K562 (cell line): Measurements from ENCODE around the gene NMNAT1. TPM values are rescaled to one million over a fixed set of nuclear protein-coding genes. Genes with fewer than 3 reads are reported as not detected.

Experiments
- CBX1 ChIP-seq: sonication (generic); IDR thresholded peaks from 2 replicates; pipeline ENCODE4 v1.6.1; 2016; ENCODE audit warnings: antibody characterized with exemption, low read depth, mild to moderate bottlenecking
- CTCFL ChIP-seq: IDR thresholded peaks from 2 replicates; pipeline ENCODE4 v1.6.1; 2011; ENCODE audit warnings: borderline replicate concordance, low read depth, mild to moderate bottlenecking, moderate library complexity, low read length; ENCODE audit not compliant: insufficient read depth, poor library complexity, severe bottlenecking
- FUS ChIP-seq: fragments of 200-400 bp; formaldehyde crosslinking; optimal IDR thresholded peaks from 2 replicates; pipeline ENCODE3; 2017; ENCODE audit warnings: low read depth, low read length
- GATAD2A ChIP-seq: fragments of 450-650 bp; IDR thresholded peaks from 2 replicates; pipeline ENCODE4 v1.6.1; 2017
- HDAC1 ChIP-seq, 2 experiments: fragments of 450-650 bp; IDR thresholded peaks; 2 replicates each; pipeline ENCODE4 v1.6.1; 2016 to 2017; ENCODE audit warnings: inconsistent platforms in 1 of 2, mild to moderate bottlenecking in 1 of 2, moderate library complexity in 1 of 2
- L3MBTL2 ChIP-seq: fragments of 450-650 bp; IDR thresholded peaks from 2 replicates; pipeline ENCODE4 v1.6.1; 2016; ENCODE audit warnings: mild to moderate bottlenecking, moderate library complexity
- MBD2 ChIP-seq: sonication (generic); IDR thresholded peaks from 2 replicates; pipeline ENCODE4 v1.6.1; 2016; ENCODE audit warnings: low read depth, borderline replicate concordance
- PCBP1 ChIP-seq: fragments of 200-400 bp; formaldehyde crosslinking; IDR thresholded peaks from 2 replicates; pipeline ENCODE4 v1.6.1; 2018; ENCODE audit warnings: mild to moderate bottlenecking, low read depth, low read length; ENCODE audit not compliant: poor library complexity, severe bottlenecking
- RBBP5 ChIP-seq: fragments of 200-600 bp; sonication (generic); IDR thresholded peaks from 2 replicates; pipeline ENCODE4 v1.6.1; 2012; ENCODE audit warnings: borderline replicate concordance, mild to moderate bottlenecking, low read length, control low read depth, inconsistent platforms; ENCODE audit not compliant: insufficient read depth, poor library complexity, severe bottlenecking
- RBM14 ChIP-seq: fragments of 200-400 bp; formaldehyde crosslinking; IDR thresholded peaks from 2 replicates; pipeline ENCODE4 v1.6.1; 2018; ENCODE audit warnings: low read depth, mild to moderate bottlenecking, low read length, moderate library complexity, borderline replicate concordance; ENCODE audit not compliant: insufficient read depth
- RHOXF2B ChIP-seq: fragments of 250-450 bp; sonication (Bioruptor Pico); conservative IDR thresholded peaks from 2 replicates; pipeline ENCODE4 v1.5.1; 2021
- SREBF1 ChIP-seq: fragments of 150-350 bp; IDR thresholded peaks from 2 replicates; pipeline ENCODE4 v1.6.1; 2014; ENCODE audit warnings: antibody characterized with exemption, low read depth, low read length, borderline replicate concordance
- VEZF1 ChIP-seq: fragments of 200-800 bp; sonication (Bioruptor generic); IDR thresholded peaks from 2 replicates; pipeline ENCODE4 v1.6.1; 2017; ENCODE audit warnings: missing genetic modification characterization, missing compliant biosample characterization
- ZC3H8 ChIP-seq: fragments of 450-650 bp; IDR thresholded peaks from 2 replicates; pipeline ENCODE4 v1.6.1; 2017
- ZNF384 ChIP-seq: IDR thresholded peaks from 2 replicates; pipeline ENCODE4 v1.6.1; 2012; ENCODE audit warnings: low read depth, low read length, improper control_type of control experiment
- ZNF41 ChIP-seq: fragments of 250-450 bp; sonication (Bioruptor Pico); conservative IDR thresholded peaks from 2 replicates; pipeline ENCODE4 v1.4.0; 2020; ENCODE audit warnings: mild to moderate bottlenecking
- polyA plus RNA-seq, 8 experiments: library from polyadenylated mRNA; depleted of rRNA in 4 of 8; stranded (reverse) in 5 of 8; unstranded in 3 of 8; fragments of >200 nt; fragmentation: Nextera tagmentation in 2 of 8; fragmentation: Illumina TruSeq in 1 of 8; extraction: Ambion mirVana in 2 of 8; extraction: Trizol in 1 of 8; gene quantifications; 2 replicates each; pipeline versions ENCODE4 v1.2.1 to v1.2.3, GENCODE V29; 2011 to 2014; ENCODE audit warnings: inconsistent platforms in 1 of 8, missing spikeins in 1 of 8
- total RNA-seq, 7 experiments: library from RNA; depleted of rRNA in 6 of 7; stranded (reverse); fragments of >200 nt in 6 of 7; fragmentation: Illumina TruSeq in 2 of 7; extraction: Trizol in 2 of 7; gene quantifications; 2 replicates each; pipeline versions ENCODE4 v1.2.1 to v1.2.3, GENCODE V29; 2011 to 2021; ENCODE audit warnings: low replicate concordance in 1 of 7
- TF ChIP-seq, protein P1 (sequence below), 3 experiments: fragments of 200-800 bp in 1 of 3; fragments of 250-450 bp in 1 of 3; fragments of 450-650 bp in 1 of 3; sonication (Bioruptor Pico) in 1 of 3; sonication (Bioruptor generic) in 1 of 3; formaldehyde crosslinking in 1 of 3; IDR thresholded peaks; 2 replicates each; pipeline versions ENCODE4 v1.6.1 to v1.8.0; 2016 to 2022; ENCODE audit warnings: mild to moderate bottlenecking in 2 of 3, missing genetic modification characterization in 2 of 3, missing compliant biosample characterization in 1 of 3, moderate library complexity in 1 of 3
- TF ChIP-seq, protein P2 (sequence below): sonication (generic); formaldehyde crosslinking; IDR thresholded peaks from 2 replicates; pipeline ENCODE4 v1.9.0; 2022; ENCODE audit warnings: mild to moderate bottlenecking, missing genetic modification reagents

Gene NMNAT1
- total and polyA plus RNA-seq, 9 of the 15 experiments (the other 6 are each of a cell fraction or from before 2014, with no cell fraction given) = 5.1 to 14.6 (median 12.1) TPM

- TF ChIP-seq, protein P1, sequence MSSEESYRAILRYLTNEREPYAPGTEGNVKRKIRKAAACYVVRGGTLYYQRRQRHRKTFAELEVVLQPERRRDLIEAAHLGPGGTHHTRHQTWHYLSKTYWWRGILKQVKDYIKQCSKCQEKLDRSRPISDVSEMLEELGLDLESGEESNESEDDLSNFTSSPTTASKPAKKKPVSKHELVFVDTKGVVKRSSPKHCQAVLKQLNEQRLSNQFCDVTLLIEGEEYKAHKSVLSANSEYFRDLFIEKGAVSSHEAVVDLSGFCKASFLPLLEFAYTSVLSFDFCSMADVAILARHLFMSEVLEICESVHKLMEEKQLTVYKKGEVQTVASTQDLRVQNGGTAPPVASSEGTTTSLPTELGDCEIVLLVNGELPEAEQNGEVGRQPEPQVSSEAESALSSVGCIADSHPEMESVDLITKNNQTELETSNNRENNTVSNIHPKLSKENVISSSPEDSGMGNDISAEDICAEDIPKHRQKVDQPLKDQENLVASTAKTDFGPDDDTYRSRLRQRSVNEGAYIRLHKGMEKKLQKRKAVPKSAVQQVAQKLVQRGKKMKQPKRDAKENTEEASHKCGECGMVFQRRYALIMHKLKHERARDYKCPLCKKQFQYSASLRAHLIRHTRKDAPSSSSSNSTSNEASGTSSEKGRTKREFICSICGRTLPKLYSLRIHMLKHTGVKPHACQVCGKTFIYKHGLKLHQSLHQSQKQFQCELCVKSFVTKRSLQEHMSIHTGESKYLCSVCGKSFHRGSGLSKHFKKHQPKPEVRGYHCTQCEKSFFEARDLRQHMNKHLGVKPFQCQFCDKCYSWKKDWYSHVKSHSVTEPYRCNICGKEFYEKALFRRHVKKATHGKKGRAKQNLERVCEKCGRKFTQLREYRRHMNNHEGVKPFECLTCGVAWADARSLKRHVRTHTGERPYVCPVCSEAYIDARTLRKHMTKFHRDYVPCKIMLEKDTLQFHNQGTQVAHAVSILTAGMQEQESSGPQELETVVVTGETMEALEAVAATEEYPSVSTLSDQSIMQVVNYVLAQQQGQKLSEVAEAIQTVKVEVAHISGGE (CRISPR knock-in tag; IDR thresholded peaks at IDR 0.05) = peak in 1 of 3 experiments; percentile 69; a peak in 2 of 6 replicates
- TF ChIP-seq, protein P2, sequence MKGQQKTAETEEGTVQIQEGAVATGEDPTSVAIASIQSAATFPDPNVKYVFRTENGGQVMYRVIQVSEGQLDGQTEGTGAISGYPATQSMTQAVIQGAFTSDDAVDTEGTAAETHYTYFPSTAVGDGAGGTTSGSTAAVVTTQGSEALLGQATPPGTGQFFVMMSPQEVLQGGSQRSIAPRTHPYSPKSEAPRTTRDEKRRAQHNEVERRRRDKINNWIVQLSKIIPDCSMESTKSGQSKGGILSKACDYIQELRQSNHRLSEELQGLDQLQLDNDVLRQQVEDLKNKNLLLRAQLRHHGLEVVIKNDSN (CRISPR knock-in tag) = peak; percentile 94
- TF ChIP-seq SREBF1 (peak; percentile 69; the same call in 1 of the 2 replicates), CBX1 (peak; percentile 41), ZNF384 (peak; percentile 26; the same call in 1 of the 2 replicates), L3MBTL2 (peak; percentile 67; the same call in 1 of the 2 replicates), FUS (peak; percentile 82), RBBP5 (peak; percentile 85), MBD2 (peak; percentile 35; the same call in 1 of the 2 replicates), RHOXF2B (CRISPR knock-in tag) (no peak), RBM14 (0 out of 2 replicates have a peak, but pooled peaks have one; percentile 41), ZC3H8 (peak; percentile 74; the same call in 1 of the 2 replicates), ZNF41 (0 out of 2 replicates have a peak, but pooled peaks have one; percentile 35), HDAC1 (IDR thresholded peaks at IDR 0.05) (peak in 1 of 2 experiments; percentile 77; a peak in 2 of 4 replicates), VEZF1 (CRISPR knock-in tag) (peak; percentile 92), PCBP1 (peak; percentile 54), CTCFL (peak; percentile 72), GATAD2A (peak; percentile 87)
Measured at GRCh38 chr1:10032590-10033358, 89.5 kb downstream of the NMNAT1 start, which contains the start of gene UBE4B (continued).
